ENCODE results near the gene TERB2.
"Not testable (repeated sequence)": the region's sequence is repeated elsewhere in the genome, so short reads cannot be mapped to it uniquely, and the experiment has no call there.

TERB2 gene, protein sequence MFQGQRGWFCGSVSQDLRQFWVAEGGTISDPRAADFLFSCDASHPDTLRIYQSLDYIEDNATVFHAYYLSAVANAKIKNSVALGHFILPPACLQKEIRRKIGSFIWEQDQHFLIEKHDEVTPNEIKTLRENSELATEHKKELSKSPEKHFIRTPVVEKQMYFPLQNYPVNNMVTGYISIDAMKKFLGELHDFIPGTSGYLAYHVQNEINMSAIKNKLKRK

DNA sequence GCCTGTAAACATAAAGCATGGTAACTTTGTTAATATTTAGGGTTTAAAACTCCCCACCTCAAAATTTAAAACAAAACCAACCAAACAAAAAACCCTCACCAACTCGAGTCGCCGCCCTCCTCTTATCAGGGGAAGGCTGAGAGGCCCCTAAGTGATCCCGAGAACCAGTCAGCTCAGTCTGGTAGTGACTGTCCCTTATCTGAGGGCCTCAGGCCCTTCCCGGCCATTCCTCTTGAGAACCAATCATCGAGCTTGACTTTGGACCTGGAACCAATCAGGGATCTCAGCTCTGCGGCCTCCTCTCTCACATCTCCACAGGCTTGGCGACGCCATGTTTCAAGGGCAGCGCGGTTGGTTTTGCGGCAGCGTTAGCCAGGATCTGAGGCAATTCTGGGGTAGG is at the start of gene TERB2:
TERB2 (plus strand) TSS at position 300 of the 400 bp plus-strand sequence; CDS start at position 332, 32 bp downstream.
- no peak for DNase-seq

- DNase-seq: no peak
These were observed 47.1 kb upstream of the TERB2 start for GRCh38 chr15:44909423-44909822.

DNA sequence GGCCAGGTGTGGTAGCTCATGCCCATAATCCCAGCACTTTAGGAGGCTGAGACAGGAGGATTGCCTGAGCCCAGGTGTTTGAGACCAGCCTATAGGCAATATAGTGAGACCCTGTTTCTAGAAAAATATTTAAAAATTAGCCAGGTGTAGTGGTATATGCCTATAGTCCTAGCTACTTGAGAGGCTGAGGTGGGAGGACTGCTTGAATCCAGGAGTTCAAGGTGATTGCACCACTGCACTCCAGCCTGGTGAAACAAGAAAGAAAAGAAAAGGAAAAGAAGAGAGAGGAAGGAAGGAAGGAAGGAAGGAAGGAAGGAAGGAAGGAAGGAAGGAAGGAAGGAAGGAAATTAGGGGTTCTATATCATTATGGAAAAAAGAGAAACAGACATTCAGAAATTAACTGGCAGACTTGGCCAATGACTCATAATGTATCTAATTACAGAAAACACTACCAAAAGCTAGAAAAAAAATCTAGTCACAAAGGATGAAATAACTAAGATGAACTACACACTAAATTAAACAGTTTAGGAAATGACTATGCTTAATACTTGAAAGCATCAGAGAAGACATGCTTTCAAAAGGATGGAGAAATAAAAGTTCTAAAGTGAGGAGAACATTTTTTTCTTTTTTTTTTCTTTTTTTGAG is 45.4 kb upstream of the TERB2 start:
- DNase-seq: no peak

- DNase-seq: not testable (repeated sequence)
These were observed 44.3 kb upstream of the TERB2 start for GRCh38 chr15:44912186-44912585.

GRCh38 chr15:44912974-44913448 is 43.5 kb upstream of the TERB2 start:
- not testable (repeated sequence) for DNase-seq

DNA sequence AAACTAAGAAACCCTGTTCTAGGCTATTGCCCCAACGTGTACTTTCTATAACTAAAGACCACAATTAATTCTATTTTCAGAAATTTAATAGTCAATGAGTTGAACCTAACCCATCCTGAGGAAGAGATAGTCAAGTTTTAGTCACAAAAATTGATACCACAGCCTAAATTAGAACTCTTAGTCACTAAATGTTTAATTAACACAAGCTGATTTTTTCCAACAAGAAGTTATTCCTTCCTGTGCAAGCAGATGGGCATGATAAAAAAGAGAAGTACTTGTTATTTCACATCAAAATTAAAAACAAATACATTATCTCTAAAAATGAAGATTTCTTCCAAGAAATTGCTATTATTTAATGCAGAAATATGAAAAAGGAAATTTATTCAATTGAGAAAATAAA is 38.4 kb upstream of the TERB2 start:
- no peak for DNase-seq

GRCh38 chr15:44928658-44929057 is 27.8 kb upstream of the TERB2 start:
- DNase-seq: not testable (repeated sequence)

DNA sequence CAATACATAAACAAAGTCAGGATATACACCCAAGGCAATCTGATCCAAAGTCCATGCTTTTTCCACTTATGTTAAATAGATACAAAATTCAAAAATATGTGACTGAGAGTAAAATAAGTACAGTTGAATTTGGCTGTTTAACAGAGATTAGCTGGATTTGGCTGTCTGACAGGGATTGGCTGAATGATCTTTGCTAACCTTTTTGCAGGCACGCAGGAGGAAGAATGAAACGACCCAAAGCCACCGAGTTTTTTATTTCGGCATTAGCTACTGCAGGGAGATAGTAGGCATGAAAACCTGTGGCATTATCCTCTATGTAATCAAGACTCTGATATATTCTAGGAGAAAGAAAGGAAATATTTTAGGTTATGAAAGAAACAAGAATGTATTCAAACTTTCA is 26.2 kb upstream of the TERB2 start:
- not testable (repeated sequence) for DNase-seq

GRCh38 chr15:44958302-44958701 is 1.8 kb downstream of the TERB2 start:
- not testable (repeated sequence) for DNase-seq

DNA sequence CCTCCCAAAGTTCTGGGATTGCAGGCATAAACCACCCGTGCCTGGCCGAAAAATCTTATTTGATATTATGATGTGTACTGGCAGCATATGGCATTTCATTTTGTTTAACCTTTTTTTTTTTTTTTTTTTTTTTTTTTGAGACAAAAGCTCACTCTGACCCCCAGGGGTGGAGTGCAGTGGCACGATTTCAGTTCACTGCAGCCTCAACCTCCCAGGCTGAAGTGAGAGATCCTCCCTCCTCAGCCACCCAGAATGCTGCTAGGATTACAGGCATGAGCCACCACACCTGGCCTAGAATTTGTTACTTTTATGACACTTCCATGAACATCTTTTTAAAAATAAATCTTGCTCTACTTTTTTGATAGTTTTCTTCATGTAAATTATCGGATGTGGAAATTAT is 12.0 kb downstream of the TERB2 start:
- DNase-seq: no peak

GRCh38 chr15:44971036-44971435 is 14.5 kb downstream of the TERB2 start:
- DNase-seq: no peak

GRCh38 chr15:44976183-44976582 is 19.7 kb downstream of the TERB2 start:
- not testable (repeated sequence) for DNase-seq

- not testable (repeated sequence) for DNase-seq
These were observed 21.3 kb downstream of the TERB2 start for GRCh38 chr15:44977781-44978180.

DNA sequence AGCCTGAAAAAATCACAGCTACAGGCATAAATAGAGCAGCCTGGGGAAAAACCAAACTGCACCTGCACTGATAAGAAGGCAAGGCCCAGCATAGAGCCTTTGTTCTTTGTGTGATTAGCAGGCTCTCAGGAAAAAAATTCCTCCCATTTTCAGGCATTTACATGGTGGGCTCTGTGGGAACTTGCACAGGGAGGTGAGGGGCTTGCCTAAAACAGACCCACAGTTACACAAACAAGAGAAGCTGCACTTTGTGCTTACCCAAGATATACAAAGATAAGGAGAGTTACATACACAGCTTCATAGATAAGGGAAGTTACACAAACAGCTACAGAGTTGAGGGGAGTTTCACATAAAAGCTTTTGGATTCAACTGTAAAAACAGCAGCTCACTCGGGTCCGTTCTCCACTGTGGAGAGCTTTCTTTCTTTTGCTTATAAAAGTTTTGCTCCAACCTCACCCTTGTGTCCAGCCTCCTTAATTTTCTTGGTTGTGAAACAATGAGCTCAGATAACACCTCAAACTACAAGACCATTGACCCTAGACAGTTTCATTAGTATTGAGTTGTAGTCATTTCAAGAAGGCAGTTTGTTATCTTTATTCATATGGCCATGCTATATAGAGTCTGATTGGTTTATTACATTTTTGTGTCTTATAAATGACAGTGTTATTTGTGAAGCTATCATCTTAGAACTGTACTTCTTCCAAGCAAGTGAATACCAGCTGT is 23.3 kb downstream of the TERB2 start:
- not testable (repeated sequence) for DNase-seq

DNA sequence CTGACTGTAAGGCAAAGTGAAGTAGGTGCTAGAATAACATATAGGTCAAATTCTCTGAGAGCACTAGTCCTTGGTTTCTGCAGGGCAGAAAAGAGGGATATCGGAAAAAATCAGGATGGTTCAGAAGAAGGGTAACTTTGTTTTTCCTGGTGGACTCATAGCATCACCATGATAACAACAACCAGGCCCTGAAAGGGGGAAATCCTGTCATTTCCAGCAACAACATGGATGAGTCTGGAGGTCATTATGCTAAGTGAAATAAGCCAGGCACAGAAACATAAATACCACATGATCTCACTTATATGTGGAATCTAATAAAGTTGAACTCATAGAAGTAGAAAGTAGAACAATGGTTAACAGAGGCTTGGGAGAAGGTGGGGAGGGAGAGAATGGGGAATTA is 27.7 kb downstream of the TERB2 start:
- DNase-seq: not testable (repeated sequence)

DNA sequence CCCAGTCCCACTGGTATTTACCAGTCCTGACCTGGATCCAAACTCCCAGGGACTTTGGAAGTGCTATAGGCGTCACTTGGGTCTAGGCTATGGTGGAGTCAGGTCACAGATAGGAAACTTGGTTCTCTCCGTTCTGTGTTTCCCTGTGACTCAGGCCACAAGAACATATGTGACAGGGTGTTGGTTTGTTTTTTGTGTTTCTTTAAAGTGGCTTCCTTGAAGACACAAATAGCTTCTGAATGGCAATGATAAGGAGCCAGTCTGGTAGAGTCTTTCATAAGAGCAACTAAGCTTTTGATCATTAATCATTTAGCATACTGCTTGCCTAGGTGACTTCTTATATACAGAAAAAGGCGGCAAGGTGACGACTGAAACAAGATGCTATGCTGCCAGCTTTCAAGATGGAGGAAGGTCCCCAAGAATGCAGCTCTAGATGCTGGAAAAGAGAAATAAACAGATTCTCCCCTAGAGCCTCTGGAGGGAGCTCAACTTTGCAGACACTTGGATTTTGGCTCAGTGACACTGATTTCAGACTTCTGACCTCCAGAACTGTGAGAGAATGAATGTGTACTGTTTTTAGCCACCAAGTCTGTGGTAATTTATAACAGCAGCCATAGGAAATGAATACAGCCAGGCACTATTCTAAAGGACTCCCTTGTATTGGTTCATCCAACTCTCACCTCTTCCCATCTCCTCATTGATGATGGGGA is 30.0 kb downstream of the TERB2 start:
- not testable (repeated sequence) for DNase-seq

DNA sequence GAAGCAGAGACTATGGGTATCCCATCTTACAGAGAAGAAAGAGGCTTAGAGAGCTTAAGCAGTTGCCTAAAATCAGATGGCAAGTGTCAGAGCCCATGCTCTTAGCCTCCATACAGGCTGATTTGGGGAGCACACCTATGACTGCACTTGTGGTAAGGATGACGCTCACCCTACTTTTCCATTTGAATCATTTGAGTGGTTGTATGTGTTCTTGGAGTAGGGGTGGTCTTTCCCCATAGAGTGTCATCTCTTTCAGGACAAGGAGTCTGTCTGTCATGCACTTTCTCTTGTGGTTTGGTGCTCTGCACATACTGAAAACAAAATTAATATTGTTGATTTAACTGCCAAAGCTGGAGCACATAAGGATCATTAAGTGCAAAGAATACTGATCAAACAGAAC is 31.2 kb downstream of the TERB2 start:
- DNase-seq: not testable (repeated sequence)

DNA sequence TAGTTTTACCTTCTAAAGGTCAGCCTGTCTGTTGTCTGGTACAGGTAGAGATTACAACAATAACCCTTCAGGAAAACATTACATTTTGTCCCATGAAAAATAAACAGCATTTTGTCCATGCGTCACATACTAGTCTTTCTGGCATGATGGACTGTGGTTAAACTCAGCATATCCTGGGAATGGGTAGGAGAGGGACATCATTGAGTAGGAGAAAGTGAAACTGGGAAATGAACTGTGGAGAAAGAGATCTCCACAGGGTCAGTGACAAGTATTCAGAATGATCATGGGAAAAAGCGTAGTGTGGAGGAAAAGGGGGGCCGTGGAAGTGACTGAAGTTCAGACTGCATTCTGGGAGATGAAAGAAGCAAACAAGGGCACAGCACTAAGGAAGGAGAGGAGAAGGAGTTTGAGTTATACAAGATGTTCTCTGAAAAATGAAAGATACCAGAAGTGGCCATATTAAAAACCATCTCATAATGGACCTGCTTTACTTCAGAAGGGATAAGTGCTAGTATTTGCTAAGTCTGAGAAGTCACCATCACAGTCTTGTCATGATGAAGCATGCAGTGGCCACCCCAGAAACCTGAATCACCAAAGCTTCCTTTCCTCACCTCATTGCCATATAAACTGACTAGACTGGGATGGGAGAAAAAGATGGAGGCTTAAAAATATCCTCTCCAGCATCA is 31.8 kb downstream of the TERB2 start:
- not testable (repeated sequence) for DNase-seq

DNA sequence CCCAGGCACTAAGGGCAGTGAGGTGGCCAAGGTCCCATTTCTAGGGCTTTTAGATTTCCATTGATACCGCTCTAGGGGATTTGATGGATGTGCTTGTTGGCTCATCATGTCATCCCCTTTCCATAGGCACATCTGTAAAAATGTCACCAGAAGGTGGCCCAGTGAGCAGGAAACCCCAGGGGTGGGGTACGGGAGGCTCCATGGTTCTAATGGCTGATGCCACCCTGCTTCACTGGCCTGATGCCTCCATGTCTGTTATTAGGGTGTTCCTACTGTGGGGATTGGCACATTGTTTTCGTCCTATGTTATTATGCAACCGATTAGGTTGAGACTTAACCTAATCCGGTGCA is 32.4 kb downstream of the TERB2 start:
- DNase-seq: not testable (repeated sequence)

DNA sequence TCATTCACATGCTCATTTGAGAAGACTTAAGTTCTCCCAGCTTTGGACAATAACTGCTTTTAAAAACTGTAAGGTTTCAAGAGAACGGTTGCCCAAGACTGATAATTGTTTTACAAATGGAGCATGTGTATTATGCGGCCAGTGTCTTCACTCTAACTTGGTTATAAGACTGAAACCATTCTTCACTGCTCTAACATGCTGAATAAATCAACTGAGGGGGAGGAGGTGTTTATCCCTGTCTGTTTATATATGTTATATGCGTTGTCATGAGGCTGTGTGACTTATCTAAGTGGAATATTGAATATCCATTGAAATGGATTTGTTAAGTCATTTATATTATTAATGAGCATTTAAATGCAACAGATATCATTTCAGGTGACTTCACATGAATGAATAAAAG is 41.1 kb downstream of the TERB2 start:
- DNase-seq: not testable (repeated sequence)

DNA sequence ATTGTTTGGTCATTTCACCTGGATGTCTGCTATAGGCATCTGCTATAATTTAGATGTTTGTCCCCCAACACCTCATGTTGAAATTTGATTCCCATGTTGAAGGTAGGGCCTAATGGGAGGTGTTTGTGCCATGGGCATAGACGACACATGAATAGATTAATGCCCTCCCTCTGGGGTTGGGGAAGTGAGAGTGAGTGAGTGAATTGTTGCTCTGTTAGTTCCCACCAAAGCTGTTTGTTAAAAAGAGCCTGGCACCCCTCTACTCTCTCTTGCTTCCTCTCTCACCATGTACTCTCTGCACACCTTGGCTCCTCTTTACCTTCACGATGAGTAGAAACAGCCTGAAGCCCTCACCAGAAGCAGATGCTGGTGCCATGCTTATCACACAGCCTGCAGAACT is 42.6 kb downstream of the TERB2 start:
- DNase-seq: no peak

DNA sequence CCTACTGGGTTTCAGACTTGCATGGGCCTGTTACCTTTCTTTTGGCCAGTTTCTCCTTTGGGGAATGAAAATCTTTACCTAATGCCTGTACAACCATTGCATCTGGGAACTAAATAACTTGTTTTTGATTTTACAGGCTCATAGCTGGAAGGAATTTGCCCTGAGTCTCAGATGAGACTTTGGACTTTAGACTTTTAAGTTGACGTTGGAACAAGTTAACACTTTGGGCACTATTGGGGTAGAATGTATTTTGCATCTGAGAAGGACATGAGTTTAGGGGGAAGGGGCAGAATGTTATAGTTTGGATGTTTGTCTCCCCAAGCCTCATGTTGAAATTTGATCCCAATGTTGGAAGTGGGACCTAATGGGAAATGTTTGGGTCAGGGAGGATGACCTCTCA is 44.7 kb downstream of the TERB2 start:
- DNase-seq: not testable (repeated sequence)

All from retina (tissue), 1 donor.